Astrocyte of the cerebellum (primary cell): ENCODE data around the gene ARRB1.

ENCODE experiments used
- DNase-seq: peaks from one replicate; pipeline ENCODE4 v3.0.0-alpha.2; 2011; ENCODE audit warnings: low read depth
- H3K4me3 ChIP-seq: 2 replicates; pipeline ENCODE4 v1.5.1; 2011; ENCODE audit warnings: mild to moderate bottlenecking, low read depth, low read length, moderate library complexity
- CTCF ChIP-seq: IDR thresholded peaks from 2 replicates; pipeline ENCODE4 v1.5.1; 2012; ENCODE audit warnings: low read length, low read depth, moderate library complexity, mild to moderate bottlenecking; ENCODE audit errors: missing control alignments
- in situ Hi-C: cut with HindIII; loops from 2 replicates; pipeline ENCODE4 v1.10.0; 2017; ENCODE audit warnings: low sequenced_read_pairs

ARRB1 gene

GRCh38 chr11:75271730-75272129, 79.7 kb downstream of the ARRB1 start:
- H3K4me3 ChIP-seq, result no peak overlapping the region
- no peak for DNase-seq
- TF ChIP-seq CTCF, result no peak
- in situ Hi-C loops, result no loop called here

- peak; percentile 53 for TF ChIP-seq CTCF
- H3K4me3 ChIP-seq, result no peak overlapping the region
- in situ Hi-C loops, result no loop called here
- DNase-seq, result no peak
Observed at GRCh38 chr11:75270896-75271418, 80.5 kb downstream of the ARRB1 start.

GRCh38 chr11:75269896-75270295, 81.6 kb downstream of the ARRB1 start:
- H3K4me3 ChIP-seq, result no peak overlapping the region
- DNase-seq, result no peak
- in situ Hi-C loops, result no loop called here
- TF ChIP-seq CTCF, result no peak

- DNase-seq, result no peak
- TF ChIP-seq CTCF, result no peak
- H3K4me3 ChIP-seq, result no peak overlapping the region
- in situ Hi-C loops, result no loop called here
Observed at GRCh38 chr11:75269367-75269660, 82.1 kb downstream of the ARRB1 start.

GRCh38 chr11:75268626-75269366, 82.7 kb downstream of the ARRB1 start:
- no peak for TF ChIP-seq CTCF
- H3K4me3 ChIP-seq, result no peak overlapping the region
- in situ Hi-C loops, result no loop called here
- no peak for DNase-seq

GRCh38 chr11:75267171-75267970, 84.1 kb downstream of the ARRB1 start:
- in situ Hi-C loops, result no loop called here
- DNase-seq, result no peak
- no peak overlapping the region for H3K4me3 ChIP-seq
- TF ChIP-seq CTCF, result no peak
